ENCODE results near the gene CPB2.

DNA sequence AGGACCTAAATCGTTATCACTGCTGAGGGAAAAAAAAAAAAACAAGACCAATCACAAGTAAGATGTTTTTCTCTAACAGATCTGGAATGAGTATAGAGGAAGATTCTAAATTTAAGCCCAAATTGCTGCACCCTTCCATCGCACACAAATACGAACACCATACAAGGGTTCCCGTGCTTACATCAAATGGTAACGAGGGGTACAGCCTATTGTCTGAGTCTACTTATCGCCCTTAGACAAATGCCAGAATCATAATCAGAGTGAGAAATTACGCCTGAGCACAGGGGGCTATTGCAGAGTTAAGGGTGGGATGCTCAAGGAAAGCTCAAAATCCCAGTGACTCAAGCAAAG, 52.9 kb downstream of the CPB2 start:
- TF ChIP-seq, protein P1, sequence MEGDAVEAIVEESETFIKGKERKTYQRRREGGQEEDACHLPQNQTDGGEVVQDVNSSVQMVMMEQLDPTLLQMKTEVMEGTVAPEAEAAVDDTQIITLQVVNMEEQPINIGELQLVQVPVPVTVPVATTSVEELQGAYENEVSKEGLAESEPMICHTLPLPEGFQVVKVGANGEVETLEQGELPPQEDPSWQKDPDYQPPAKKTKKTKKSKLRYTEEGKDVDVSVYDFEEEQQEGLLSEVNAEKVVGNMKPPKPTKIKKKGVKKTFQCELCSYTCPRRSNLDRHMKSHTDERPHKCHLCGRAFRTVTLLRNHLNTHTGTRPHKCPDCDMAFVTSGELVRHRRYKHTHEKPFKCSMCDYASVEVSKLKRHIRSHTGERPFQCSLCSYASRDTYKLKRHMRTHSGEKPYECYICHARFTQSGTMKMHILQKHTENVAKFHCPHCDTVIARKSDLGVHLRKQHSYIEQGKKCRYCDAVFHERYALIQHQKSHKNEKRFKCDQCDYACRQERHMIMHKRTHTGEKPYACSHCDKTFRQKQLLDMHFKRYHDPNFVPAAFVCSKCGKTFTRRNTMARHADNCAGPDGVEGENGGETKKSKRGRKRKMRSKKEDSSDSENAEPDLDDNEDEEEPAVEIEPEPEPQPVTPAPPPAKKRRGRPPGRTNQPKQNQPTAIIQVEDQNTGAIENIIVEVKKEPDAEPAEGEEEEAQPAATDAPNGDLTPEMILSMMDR (conservative IDR thresholded peaks at IDR 0.05 in 1 of 2, IDR thresholded peaks at IDR 0.05 in 1 of 2; ENCODE audit: low read depth in 1 of 2, low read length in 2 of 2) = no peak
- TF ChIP-seq EZH2 (IDR thresholded peaks at IDR 0.05; ENCODE audit: low read length, missing control alignments) = no peak
